Choroid plexus epithelial cell (primary cell): ENCODE results near the gene SYP.
"Not testable (repeated sequence)": the region's sequence is repeated elsewhere in the genome, so short reads cannot be mapped to it uniquely, and the experiment has no call there.

ENCODE experiments used
- DNase-seq: peaks from one replicate; pipeline ENCODE4 v3.0.0-alpha.2; 2010; ENCODE audit warnings: low read depth
- H3K4me3 ChIP-seq: 2 replicates; pipeline ENCODE4 v1.5.1; 2011; ENCODE audit warnings: low read depth, mild to moderate bottlenecking, control low read depth, low read length, moderate library complexity
- TF ChIP-seq, protein P1 (sequence below): conservative IDR thresholded peaks from 2 replicates; pipeline ENCODE4 v1.5.1; 2011; ENCODE audit warnings: low read depth, mild to moderate bottlenecking, control low read depth, inconsistent platforms, low read length, moderate library complexity

The SYP gene

DNA sequence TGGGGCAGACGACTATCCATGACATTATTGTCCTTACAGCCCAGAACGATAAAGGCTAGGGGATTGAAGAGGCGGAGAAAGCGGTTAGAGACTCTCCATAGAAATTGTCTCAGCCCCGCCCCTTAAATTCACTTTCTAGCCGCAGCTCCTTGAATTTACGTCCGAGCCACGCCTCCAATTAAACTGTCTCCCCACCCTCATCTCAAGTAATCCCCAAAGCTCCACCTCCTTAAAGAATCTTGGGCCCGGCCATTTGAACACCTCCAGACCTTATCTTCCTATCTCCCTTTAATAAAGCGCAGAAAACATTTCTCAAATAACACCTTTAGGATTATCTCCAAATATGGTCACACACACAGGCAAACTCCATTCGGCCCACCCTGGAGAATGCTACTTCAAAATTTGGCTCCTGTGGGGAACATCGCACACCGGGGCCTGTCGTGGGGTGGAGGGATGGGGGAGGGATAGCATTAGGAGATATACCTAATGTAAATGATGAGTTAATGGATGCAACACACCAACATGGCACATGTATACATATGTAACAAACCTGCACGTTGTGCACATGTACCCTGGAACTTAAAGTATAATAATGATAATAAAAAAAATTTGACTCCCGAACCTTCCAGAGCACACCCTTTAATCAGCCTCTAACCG, 44.6 kb downstream of the SYP start:
- DNase-seq = peak; percentile 84
- peak overlapping the region; percentile 46 for H3K4me3 ChIP-seq
- TF ChIP-seq, protein P1, sequence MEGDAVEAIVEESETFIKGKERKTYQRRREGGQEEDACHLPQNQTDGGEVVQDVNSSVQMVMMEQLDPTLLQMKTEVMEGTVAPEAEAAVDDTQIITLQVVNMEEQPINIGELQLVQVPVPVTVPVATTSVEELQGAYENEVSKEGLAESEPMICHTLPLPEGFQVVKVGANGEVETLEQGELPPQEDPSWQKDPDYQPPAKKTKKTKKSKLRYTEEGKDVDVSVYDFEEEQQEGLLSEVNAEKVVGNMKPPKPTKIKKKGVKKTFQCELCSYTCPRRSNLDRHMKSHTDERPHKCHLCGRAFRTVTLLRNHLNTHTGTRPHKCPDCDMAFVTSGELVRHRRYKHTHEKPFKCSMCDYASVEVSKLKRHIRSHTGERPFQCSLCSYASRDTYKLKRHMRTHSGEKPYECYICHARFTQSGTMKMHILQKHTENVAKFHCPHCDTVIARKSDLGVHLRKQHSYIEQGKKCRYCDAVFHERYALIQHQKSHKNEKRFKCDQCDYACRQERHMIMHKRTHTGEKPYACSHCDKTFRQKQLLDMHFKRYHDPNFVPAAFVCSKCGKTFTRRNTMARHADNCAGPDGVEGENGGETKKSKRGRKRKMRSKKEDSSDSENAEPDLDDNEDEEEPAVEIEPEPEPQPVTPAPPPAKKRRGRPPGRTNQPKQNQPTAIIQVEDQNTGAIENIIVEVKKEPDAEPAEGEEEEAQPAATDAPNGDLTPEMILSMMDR = no peak

DNA sequence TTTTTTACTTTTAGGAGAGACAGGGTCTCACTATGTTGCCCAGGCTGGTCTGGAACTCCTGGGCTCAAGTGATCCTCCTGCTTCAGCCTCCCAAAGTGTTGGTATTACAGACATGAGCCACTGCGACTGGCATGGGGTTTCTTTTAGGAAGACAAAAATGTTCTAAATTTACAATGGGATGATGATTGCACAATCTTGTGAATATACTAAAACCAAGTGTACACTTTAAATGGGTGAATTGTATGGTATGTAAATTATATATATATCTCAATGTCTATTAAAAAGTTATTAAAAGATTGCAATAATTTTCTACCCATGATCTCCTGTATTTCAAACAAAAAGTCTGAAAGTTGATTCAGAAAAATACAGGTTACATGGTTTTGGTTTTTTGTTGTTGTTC, 46.5 kb downstream of the SYP start:
- TF ChIP-seq, protein P1 = no peak
- no peak overlapping the region for H3K4me3 ChIP-seq
- DNase-seq = no peak

DNA sequence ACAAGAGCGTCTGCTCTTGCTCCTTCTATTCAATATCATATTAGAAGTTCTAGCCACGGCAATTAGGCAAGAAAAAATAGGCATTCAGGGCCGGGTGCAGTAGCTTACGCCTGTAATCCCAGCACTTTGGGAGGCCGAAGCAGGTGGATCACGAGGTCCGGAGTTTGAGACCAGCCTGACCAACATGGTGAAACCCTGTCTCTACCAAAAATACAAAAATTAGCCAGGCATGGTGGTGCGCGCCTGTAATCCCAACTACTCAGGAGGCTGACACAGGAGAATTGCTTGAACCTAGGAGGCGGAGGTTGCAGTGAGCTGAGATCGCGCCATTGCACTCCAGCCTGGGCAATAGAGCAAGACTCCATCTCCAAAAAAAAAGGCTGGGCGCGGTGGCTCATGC, 50.7 kb downstream of the SYP start:
- not testable (repeated sequence) for DNase-seq, H3K4me3 ChIP-seq

DNA sequence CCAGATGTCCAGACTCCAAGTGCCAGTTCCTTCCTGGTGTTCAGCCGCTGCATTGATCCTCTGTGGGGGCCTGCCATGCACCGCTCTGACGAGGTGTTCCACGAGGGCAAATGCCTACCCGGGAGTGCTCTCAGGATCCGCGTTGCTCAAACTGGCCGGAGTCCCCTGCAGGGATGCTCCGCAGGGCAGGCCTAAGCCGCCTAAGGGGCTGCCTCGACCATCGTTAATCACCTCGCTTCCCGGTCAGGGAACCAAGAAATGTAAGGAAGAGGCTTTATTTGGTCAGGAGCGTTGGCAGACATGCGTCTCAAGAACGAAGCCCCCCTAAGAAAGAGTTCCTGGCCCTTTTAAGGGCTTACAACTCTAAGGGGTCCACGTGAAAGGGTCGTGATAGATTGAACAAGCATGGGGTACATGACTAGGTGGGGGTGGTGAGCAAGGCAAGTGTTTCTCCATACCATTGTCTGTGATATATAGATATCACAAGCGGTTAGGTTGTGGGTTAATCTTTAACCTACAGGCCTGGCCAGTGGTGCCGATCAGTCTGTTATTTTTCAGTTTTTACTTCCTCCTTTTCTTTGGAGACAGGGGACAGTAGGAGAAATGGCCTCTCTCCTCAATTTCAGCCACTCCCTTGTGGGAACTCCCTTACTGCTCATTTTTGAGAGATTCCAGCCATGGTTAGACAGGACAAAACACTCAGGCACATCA, 51.4 kb downstream of the SYP start:
- DNase-seq, H3K4me3 ChIP-seq: not testable (repeated sequence)

DNA sequence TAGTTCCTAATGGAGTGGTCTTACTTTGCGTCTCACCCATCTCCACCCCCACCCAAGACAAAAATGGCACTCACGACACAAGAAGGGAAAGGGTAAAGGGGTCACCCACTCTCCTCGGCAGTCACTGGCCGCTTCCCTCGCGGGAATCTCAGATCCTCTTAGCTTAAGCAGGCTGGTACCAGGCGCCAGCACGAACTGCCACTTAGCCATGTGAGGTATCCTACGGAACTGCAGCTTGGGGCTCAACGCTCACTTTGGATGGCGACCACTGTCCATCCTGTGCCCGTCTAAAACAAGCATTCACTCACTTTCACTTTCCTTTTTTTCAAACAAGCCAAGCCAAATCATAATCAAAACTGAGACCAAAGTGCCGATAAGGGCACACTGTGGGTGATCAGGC, 52.1 kb downstream of the SYP start:
- DNase-seq = no peak
- no peak overlapping the region for H3K4me3 ChIP-seq
- TF ChIP-seq, protein P1 = no peak

DNA sequence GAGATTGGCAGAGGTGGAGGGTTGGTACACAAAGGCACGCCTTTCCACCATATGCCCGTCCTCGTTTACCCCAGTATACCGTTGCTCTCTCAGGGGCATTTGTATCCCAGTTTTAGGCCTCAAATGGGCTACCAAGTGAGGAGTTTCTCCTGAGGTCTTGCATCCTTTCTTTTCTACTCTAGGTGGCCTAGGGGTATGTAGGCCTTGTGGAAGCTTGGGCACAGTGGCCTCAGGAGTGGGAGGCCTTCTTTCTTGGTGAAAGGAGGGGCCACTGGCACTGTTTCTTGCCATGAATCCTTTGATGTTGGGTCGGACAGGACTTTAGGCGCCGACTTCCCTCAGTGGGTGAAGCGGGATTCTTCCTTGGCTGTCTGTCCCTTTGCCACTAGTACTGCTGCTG, 52.7 kb downstream of the SYP start:
- TF ChIP-seq, protein P1 = no peak
- H3K4me3 ChIP-seq = no peak overlapping the region
- no peak for DNase-seq

DNA sequence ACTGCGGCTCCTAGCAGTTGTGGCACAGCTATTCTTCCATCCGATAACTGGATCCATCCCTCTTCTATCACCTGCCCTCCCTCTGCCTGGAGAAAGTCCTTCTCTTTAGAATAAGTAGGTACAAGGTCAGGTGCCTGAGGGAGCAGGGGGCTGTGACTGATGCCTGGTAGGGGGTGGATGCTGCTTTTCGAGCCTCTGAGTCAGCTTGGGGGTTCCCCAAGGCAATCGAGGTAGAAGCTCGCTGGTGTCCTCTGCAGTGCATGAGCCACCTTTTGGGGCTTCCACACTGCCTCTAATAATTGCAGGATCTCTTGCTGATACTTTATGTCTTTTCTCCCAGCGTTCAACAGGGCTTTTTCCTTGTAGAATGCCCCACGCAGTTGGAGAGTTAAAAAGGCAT, 56.8 kb downstream of the SYP start:
- DNase-seq, H3K4me3 ChIP-seq: not testable (repeated sequence)

DNA sequence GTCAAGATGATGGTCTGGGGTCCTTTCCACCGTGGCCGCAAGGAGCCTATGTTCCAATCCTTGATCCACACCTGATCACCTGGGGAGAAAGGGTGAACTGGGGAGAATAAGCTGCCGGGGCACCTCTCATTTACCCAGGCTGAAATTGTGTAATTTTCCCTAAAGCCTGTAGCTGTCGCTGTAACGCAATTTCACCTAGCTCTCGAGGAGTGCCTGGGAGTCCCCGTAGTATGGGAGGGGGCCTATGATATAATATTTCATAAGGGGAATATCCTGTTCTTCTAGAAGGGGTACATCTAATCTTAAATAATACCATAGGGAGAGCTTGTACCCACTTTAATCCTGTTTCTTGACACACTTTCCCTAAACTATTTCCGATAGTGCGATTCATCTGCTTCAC, 57.7 kb downstream of the SYP start:
- TF ChIP-seq, protein P1 = peak; percentile 56
- DNase-seq = peak; percentile 26
- not testable (repeated sequence) for H3K4me3 ChIP-seq
